ENCODE measurements around the gene RAB1B.

DNA sequence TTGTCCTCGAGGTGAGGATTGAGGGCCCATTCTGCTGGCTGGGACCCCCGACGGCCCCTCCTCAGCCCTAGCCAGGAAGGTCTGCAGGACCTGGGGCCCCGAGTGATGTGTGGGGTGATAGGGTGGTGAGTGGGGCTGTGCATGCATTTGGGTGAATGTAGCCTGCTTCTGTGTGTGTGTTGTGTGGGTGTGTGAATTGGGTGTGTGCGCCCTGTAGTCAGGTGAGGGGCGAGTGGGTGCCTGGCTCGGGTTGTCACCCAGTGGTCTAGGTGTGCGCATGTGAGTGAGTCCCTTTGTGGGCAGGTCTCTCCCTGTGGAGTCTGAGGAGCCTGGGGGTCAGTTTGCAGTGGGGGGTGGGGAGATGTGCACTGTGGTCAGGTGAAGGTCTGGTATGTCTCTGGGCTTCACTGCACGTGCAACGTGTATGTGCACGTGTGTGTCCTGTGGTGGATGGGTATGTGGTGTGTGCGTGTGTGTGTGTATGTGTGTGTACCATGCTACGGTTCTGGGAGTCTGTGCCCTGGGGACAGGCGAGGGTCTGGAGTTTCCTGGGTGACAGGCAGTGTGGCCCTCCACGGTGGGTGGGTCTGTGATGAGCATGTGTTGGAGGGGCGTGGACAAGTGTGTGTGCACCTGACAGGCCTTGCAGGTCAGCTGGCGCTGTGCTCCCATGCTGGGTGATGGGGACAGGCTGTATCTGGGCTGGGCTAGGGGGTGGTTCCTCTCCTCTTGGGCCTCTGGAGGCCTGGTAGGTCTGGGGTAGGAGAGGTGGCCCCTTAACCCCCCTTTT is 24.3 kb downstream of the RAB1B start:
- no peak for TF ChIP-seq EZH2phosphoT487 (IDR thresholded peaks at IDR 0.05; ENCODE audit: borderline replicate concordance)
- TF ChIP-seq, protein P1, sequence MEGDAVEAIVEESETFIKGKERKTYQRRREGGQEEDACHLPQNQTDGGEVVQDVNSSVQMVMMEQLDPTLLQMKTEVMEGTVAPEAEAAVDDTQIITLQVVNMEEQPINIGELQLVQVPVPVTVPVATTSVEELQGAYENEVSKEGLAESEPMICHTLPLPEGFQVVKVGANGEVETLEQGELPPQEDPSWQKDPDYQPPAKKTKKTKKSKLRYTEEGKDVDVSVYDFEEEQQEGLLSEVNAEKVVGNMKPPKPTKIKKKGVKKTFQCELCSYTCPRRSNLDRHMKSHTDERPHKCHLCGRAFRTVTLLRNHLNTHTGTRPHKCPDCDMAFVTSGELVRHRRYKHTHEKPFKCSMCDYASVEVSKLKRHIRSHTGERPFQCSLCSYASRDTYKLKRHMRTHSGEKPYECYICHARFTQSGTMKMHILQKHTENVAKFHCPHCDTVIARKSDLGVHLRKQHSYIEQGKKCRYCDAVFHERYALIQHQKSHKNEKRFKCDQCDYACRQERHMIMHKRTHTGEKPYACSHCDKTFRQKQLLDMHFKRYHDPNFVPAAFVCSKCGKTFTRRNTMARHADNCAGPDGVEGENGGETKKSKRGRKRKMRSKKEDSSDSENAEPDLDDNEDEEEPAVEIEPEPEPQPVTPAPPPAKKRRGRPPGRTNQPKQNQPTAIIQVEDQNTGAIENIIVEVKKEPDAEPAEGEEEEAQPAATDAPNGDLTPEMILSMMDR (conservative IDR thresholded peaks at IDR 0.05; ENCODE audit: low read length), result no peak

Measured in Loucy (cell line).